GM15510 (cell line): Measurements from ENCODE around the gene MYCBPAP.

Experiments
- POLR2A ChIP-seq: IDR thresholded peaks from 3 replicates; pipeline ENCODE4 v1.6.1; 2011; ENCODE audit warnings: borderline replicate concordance; ENCODE audit not compliant: insufficient read length; ENCODE audit errors: extremely low read depth

The MYCBPAP gene

DNA sequence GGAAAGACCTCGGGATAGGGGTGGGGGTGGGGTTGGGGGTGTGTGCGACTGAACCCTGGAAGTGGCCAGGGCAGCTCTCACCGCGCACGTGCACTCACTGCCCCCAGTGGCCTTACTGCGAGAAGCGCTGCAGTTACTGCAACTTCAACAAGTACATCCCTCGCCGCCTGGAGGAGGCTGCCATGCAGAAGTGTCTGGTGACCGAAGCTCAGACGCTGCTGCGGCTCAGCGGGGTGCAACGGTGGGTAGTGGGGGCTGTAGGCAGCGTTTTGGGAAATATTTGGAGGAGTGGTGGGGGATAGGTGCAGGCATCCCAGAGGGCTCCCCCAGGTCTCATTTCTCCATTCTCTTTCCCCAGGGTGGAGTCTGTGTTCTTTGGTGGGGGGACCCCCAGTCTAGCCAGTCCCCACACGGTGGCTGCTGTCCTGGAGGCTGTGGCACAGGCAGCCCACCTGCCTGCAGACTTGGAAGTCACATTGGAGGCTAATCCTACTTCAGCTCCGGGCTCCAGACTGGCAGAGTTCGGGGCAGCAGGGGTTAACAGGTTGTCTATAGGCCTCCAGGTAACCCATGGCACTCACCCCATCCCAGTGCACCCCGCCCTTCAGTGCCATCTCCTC lies 28.6 kb upstream of the MYCBPAP start:
- no peak for TF ChIP-seq POLR2A

DNA sequence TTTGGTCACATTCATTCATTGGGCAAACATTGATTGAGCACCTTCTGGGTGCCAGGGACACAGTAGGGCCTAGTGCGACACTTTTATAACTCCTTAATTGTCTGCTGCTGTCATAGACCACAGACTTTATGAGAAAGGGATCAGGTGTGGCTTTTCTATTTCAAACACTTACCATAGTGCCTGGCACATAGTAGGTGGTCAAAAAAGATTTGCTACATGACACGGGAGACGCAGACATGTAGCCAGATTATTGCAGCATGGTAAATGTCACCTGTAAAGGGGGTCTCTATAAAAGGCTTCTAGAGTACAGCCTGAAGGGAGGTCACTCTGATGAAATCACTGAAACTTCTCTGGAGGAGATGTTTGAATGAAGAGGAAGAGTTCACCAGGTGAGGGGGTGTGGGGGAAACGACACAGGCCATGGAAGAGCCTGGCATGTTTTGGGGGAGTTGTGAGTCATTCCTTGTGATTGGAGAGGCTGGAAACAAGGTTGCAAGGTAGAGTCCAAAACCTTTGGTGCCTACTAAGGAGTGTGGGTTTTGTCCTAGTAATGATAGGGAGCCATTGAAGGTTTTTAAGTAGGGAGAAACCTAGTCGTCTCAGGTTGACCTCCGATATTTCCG lies 28.0 kb upstream of the MYCBPAP start:
- no peak for TF ChIP-seq POLR2A

DNA sequence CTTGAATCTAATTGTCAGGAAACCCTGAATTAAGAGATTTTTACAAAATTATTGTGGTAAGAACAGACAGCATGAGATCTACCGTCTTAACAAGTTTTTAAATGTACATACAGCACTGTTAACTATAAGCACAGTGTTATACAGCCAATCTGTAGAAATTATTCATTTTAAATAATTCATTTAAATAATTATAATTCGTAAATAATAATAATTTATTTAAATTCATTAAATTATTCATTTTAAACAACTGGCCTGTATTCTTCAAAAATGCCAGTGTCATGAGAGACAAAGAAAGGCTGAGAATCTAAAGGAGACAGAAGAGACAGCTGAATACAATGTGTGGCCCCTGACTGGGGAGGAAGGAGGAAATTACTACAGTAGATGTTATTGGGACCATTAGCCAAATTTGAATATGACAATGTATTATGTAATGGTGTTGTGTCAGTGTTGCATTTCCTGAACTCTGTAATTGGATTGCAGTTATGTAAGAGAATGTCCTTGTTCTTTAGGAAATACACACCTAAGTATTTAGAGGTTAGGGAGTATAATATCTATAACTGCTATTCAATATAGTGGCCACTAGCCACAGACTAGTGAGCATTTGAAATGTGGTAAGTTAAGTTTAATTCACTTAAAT lies 27.3 kb upstream of the MYCBPAP start:
- TF ChIP-seq POLR2A = no peak

DNA sequence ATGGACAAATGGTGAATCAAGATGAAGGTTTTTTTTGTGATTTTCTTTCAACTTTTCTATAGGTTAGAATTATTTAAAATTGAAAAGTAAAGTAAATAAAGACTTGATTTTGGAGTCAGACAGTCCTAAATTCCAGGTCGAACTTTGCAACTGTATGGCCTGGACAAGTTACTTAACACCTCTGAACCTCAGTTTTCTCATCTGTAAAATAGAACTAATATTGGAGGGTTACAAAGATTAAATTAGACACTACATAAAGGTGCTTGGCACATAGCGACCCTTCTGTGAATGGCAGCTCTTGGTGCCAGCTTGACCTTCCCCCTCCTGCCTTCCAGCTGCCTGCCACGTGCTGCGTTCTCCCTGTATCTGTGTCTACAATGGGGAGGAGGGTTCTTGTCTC lies 26.6 kb upstream of the MYCBPAP start:
- no peak for TF ChIP-seq POLR2A

DNA sequence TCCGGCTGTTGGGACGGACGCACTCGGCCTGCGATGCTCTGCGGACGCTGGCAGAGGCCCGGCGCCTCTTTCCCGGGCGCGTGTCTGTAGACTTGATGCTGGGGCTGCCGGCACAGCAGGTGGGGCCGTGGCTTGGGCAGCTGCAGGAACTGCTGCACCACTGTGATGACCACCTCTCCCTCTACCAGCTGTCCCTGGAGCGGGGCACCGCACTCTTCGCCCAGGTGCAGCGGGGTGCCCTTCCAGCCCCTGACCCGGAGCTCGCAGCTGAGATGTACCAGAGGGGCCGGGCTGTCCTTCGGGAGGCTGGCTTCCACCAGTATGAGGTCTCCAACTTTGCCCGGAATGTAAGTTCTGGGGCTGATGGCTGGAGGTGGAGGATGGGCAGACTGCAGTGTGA lies 26.1 kb upstream of the MYCBPAP start:
- TF ChIP-seq POLR2A = no peak

DNA sequence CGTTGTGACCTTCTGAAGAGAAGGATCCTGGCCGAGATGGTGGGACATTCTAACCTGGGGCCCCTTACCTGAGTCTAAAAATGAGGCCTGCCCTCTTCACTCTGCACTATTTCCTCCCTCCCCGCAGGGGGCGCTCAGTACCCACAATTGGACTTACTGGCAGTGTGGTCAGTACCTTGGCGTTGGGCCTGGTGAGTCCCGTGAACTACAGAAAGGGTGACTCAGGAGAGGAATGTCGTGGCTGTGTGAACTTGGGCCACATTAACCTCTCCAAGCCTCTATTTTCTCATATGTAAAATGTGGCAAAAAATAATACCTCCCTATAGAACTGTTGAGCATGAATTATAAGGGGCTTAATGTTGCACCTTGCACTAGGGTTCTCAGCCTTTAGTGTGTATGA lies 25.7 kb upstream of the MYCBPAP start:
- TF ChIP-seq POLR2A = no peak

DNA sequence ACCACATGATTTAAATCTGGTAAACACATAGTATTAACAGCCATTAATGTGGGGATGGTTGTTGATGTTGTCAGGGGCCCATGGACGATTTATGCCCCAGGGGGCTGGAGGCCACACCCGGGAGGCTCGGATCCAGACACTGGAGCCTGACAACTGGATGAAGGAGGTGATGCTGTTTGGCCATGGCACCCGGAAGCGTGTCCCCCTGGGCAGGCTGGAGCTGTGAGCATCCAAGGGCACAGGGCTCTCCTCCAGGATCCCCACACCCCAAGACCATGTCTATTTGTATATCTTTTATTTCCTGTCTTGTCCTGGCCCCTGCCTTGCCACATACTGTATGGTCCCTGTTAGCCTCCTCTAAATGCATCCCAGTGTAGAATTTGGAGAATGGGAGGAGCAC lies 25.0 kb upstream of the MYCBPAP start:
- TF ChIP-seq POLR2A = no peak

DNA sequence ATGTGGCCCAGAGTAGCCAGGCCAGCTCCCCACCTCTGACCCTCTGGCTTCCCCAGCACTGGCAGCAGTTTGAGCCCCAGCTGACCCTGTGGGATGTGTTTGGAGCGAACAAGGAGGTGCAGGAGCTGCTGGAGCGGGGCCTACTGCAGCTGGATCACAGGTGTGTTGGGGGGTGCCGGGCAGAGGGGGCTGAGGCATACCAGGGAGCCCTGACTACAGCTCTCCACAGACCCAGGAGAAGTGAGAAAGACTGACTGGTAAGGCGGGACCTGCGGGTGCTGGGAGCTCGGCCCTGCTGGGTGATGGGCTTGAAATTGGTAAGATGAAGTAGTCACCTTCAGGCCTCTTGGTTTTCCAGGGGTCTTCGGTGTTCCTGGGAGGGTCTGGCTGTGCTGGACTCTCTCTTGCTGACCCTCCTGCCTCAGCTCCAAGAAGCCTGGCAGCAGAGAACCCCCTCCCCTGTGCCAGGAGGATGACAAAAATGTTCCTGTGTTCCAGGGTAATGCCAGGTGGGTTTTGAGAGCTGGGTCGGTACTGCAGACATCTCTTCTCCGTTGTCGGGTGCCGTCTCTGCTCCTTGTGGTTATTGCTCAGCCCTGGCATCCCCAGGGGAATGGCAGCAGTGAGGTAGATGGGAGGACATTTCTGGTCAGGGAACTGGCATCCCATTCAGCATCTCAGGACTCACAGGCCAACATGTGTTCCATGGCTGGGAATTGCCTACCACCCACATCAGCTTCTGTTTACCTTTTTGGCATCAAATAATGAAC lies 23.7 kb upstream of the MYCBPAP start:
- no peak for TF ChIP-seq POLR2A

DNA sequence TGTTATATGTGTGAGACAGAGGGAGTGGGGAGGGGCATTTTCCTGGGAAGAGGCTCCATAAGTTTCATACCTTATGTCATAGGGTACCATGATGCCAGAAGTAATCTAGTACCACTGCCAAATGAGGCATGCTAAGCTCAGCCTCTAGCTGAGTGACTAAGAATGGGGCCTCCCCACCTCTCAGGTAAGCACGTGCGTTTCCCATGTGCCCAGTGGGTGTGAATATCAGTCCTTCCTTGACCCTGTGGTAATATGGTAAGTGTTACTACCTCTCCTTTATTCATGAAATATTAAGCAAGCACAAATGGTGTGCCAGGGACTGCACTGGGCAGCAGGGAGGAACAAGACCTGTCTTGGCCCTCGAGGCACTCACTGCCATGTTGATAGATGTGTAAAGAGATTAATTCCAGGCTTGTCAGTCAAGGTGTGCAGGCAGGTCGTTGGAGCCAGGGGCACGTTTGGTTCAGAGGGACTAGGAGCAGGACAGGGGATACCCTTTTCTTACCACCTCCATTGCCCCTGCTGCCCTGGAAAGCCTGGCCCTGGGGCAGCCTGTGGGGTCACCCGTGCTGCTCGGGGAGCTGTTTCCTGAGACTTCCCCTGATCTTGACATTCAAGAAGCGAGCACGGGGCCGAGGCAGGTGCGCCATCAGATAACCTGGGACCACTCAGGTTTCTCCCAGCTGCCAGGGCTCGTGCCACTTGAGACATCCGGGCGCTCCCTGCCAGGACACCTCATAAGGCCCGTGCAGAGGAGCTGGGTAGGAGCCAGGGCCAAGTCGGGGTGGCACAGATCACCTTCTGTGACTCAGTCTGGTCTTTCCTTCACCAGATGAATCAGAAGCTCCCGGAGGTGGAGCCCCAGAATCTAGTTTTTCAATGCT lies 20.8 kb upstream of the MYCBPAP start:
- no peak for TF ChIP-seq POLR2A

DNA sequence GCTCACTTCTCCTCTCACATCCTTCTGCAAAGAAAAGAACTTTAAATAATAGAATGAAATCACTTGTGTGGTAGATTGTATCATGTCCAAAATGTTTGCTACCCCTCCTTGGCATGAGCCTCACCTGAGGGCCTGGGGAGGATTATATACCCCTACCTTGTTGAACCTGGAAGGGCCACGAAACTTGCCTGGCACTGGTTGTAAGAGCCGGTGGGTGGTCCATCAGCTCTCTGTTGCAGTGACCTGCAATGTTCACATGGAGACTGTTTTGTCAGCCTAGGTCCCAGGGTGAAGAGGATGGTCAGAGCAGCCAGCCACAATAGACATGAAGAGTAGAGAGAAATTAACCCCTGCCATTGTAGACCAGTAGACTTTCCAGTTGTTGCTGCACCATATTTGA lies 19.4 kb upstream of the MYCBPAP start:
- TF ChIP-seq POLR2A = no peak

DNA sequence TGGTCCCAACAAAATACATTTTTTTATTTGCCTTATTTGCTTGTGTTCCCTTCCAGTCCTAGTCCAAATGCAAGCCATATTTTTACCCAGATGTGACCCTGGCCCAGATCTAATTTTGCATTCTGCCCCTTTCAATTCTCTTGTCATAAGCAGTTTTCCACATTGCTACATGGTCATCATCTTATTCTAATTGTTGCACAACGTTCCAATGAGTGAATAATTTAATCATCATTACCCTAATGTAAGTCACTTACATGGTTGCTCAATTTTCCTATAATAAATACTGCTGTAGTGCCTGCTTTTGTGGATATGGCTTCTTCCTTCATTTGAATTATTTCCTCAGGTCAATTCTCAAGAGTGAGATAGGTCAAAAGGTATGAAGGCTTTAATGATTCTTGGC lies 16.7 kb upstream of the MYCBPAP start:
- no peak for TF ChIP-seq POLR2A

DNA sequence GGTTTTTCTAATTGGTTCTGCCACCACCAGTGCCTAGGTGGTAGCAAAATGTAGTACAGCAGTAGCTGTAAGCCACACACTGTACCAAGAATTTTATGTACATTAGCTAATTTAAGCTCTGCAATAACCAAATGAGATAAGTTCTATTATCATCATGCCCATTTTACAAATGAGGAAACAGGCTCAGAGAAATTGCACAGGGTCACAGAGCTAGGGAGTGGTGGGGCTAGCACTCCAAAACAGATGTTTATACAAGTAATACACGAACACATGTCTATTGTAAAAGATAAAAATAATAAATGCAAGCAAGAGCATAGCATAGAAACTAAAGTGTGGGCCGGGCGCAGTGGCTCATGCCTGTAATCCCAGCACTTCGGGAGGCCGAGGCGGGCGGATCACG lies 16.0 kb upstream of the MYCBPAP start:
- no peak for TF ChIP-seq POLR2A

DNA sequence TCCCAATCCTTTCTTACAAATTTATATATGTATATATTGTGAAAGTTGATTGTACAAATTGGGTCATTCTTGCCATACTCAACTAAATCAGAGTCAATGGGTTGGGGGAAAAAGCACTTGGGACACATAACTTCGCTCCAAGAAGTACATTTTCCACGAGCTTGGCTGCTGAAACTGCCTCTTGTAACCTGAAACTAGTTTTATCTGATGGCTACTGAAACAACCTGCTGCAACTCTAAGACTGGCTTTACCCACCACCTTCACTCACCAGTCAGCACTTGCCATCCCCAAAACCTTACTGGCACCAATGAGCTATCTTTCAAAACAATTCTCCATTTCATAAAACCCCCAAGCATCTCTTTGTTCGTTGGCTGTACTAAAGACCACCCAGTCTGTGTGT lies 14.5 kb upstream of the MYCBPAP start:
- TF ChIP-seq POLR2A = no peak

DNA sequence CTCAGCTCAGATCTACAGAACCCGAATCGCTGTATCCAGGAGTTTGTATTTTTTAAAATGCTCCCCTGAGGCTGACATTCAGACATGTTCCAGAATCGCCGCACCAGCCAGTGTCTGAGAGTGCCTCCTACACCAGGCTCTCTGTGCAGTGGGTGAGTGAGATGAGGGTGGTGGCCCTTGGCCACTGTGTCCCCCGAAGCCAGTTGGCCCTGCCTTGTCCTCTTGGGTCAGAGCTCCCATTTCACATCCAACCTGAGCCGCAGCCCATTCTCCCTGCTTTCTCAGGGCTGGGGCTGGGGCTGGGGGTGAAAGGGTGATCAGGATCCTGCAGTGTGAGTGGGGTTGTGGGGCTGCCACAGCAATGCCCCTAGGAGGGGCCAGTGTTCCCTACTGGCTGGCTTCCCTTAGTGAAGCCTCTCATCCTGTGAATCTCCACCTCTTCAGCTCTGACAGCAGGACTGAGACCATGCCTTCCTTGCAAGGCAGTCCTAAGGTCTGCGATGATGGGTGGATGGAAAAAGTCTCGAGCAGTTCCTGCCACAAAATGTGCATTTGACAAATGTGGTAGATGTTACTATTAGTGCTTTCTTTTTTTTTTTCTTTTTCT lies 12.9 kb upstream of the MYCBPAP start:
- TF ChIP-seq POLR2A = no peak
